Measurements from ENCODE around the gene ULBP1. TPM values are rescaled to one million over a fixed set of nuclear protein-coding genes. Genes with fewer than 3 reads are reported as not detected.
"Not testable (repeated sequence)": the region's sequence is repeated elsewhere in the genome, so short reads cannot be mapped to it uniquely, and the experiment has no call there.

The ULBP1 gene
- total and polyA plus RNA-seq, 8 donors, result 0.02 to 1.3 (median 0.09) TPM; not detected in 3

- DNase-seq, result peak in 1 of 6 donors; percentile 26
- FAIRE-seq, result no peak
- H3K4me1 ChIP-seq, result peaks cover 0 to 3% (median 0%) of the 10 kb centered on the region in 3 donors
- H3K9me3 ChIP-seq, result no peaks in the 10 kb centered on the region
- no peak overlapping the region for H3K4me3 ChIP-seq
- H3K27ac ChIP-seq, result no peak overlapping the region
- 78 to 82% methylated on average over 9 of the region's 9 CpGs for WGBS, 2 donors
- peaks cover 0 to under 1% (median 0%) of the 10 kb centered on the region in 4 donors for H3K27me3 ChIP-seq
- no peak for ATAC-seq
- no peak for TF ChIP-seq CTCF (IDR thresholded peaks at IDR 0.05)
- intact Hi-C loops (cut with DNase I), result loop anchor here in 1 of 3 donors (5.0 kb wide), 1 partner anchor 87 kb away; no protein-coding TSS in a partner anchor
- no peaks in the 10 kb centered on the region for H3K36me3 ChIP-seq
Measured at GRCh38 chr6:149924206-149924932, 39.4 kb upstream of the ULBP1 start.

- no peak overlapping the region for H3K27ac ChIP-seq
- FAIRE-seq, result no peak
Measured at GRCh38 chr6:149924933-149925252, 38.9 kb upstream of the ULBP1 start.

GRCh38 chr6:149925253-149925973 is 38.3 kb upstream of the ULBP1 start:
- FAIRE-seq (no peak), DNase-seq (peak in 4 of 6 donors; percentile 31 to 71 (median 56))

More at GRCh38 chr6:149924933-149925252, 38.9 kb upstream of the ULBP1 start:
- no peak overlapping the region for H3K4me3 ChIP-seq
- no peak for DNase-seq
- peaks cover 0 to 3% (median 0%) of the 10 kb centered on the region in 3 donors for H3K4me1 ChIP-seq
- no peak for TF ChIP-seq CTCF (IDR thresholded peaks at IDR 0.05)
- WGBS, 2 donors, result 73 to 78% methylated on average over 4 of the region's 4 CpGs
- peaks cover 0 to 4% (median 0%) of the 10 kb centered on the region in 4 donors for H3K27me3 ChIP-seq
- H3K36me3 ChIP-seq, result no peaks in the 10 kb centered on the region
- H3K9me3 ChIP-seq, result no peaks in the 10 kb centered on the region
- intact Hi-C loops (cut with DNase I), result loop anchor here in 1 of 3 donors (5.0 kb wide), 1 partner anchor 88 kb away; no protein-coding TSS in a partner anchor
- no peak for ATAC-seq

GRCh38 chr6:149925974-149926777 is 37.6 kb upstream of the ULBP1 start:
- no peak overlapping the region for H3K27ac ChIP-seq
- H3K36me3 ChIP-seq, result no peaks in the 10 kb centered on the region
- intact Hi-C loops (cut with DNase I), result no loop called here
- 2% methylated on average over 30 to 31 of the region's 31 CpGs for WGBS, 2 donors
- TF ChIP-seq CTCF (IDR thresholded peaks at IDR 0.05), result peak; percentile 66 to 82 (median 78)
- peaks cover 0 to 3% (median 0%) of the 10 kb centered on the region in 3 donors for H3K4me1 ChIP-seq
- H3K27me3 ChIP-seq, result peaks cover 0 to 4% (median 0%) of the 10 kb centered on the region in 4 donors
- peak overlapping the region; percentile 28 to 66 (median 42) for H3K4me3 ChIP-seq
- ATAC-seq (peak; percentile 90 to 94 (median 92)), FAIRE-seq (no peak), DNase-seq (peak; percentile 82 to 93 (median 92))
- H3K9me3 ChIP-seq, result no peaks in the 10 kb centered on the region

More at GRCh38 chr6:149925253-149925973, 38.3 kb upstream of the ULBP1 start:
- H3K27me3 ChIP-seq, result peaks cover 0 to 4% (median 0%) of the 10 kb centered on the region in 4 donors
- 9 to 18% methylated on average over 33 to 34 of the region's 34 CpGs for WGBS, 2 donors
- peak; percentile 26 to 41 (median 32) for ATAC-seq
- H3K9me3 ChIP-seq, result no peaks in the 10 kb centered on the region
- peaks cover 0 to 3% (median 0%) of the 10 kb centered on the region in 3 donors for H3K4me1 ChIP-seq
- intact Hi-C loops (cut with DNase I), result no loop called here
- peak overlapping the region; percentile 28 to 66 (median 42) for H3K4me3 ChIP-seq
- H3K27ac ChIP-seq, result no peak overlapping the region
- no peaks in the 10 kb centered on the region for H3K36me3 ChIP-seq
- TF ChIP-seq CTCF (IDR thresholded peaks at IDR 0.05), result no peak

- WGBS, 2 donors, result 64 to 68% methylated on average over 4 of the region's 4 CpGs
- intact Hi-C loops (cut with DNase I); H3K9me3 ChIP-seq; H3K4me1 ChIP-seq; H3K36me3 ChIP-seq; H3K4me3 ChIP-seq; ATAC-seq; FAIRE-seq; H3K27me3 ChIP-seq; H3K27ac ChIP-seq; DNase-seq: not testable (repeated sequence)
Measured at GRCh38 chr6:149927025-149927424, 36.7 kb upstream of the ULBP1 start.
